Loucy (cell line): ENCODE measurements around the gene CSF3R.

Source experiments
- H2AFZ ChIP-seq: fragments of 200-600 bp; sonication (generic); 2 replicates; pipeline ENCODE4 v1.6.0; 2016; ENCODE audit warnings: antibody characterized with exemption, mild to moderate bottlenecking, low read length, moderate library complexity
- H3F3A ChIP-seq: fragments of 200-600 bp; 2 replicates; pipeline ENCODE4 v1.6.0; 2016; ENCODE audit warnings: antibody characterized with exemption, low read depth, mild to moderate bottlenecking
- H3K27me3 ChIP-seq: fragments of 200-600 bp; sonication (generic); 2 replicates; pipeline ENCODE4 v1.6.1; 2014; ENCODE audit warnings: low read length, mild to moderate bottlenecking; ENCODE audit not compliant: insufficient read depth, poor library complexity, severe bottlenecking
- H3K36me3 ChIP-seq: fragments of 200-600 bp; sonication (generic); 2 replicates; pipeline ENCODE4 v1.6.1; 2016; ENCODE audit warnings: low read length; ENCODE audit not compliant: insufficient read depth
- H3K4me1 ChIP-seq: fragments of 200-600 bp; sonication (generic); 2 replicates; pipeline ENCODE4 v1.5.1; 2014; ENCODE audit warnings: low read length, mild to moderate bottlenecking; ENCODE audit not compliant: insufficient read depth, poor library complexity, severe bottlenecking
- H3K4me2 ChIP-seq: fragments of 200-600 bp; sonication (generic); 2 replicates; pipeline ENCODE4 v1.6.0; 2014; ENCODE audit warnings: antibody characterized with exemption, low read length, low read depth, mild to moderate bottlenecking; ENCODE audit not compliant: poor library complexity, severe bottlenecking
- H3K4me3 ChIP-seq: fragments of 200-600 bp; sonication (generic); 2 replicates; pipeline ENCODE4 v1.5.1; 2014; ENCODE audit warnings: low read length, mild to moderate bottlenecking, mixed read lengths; ENCODE audit not compliant: poor library complexity, severe bottlenecking
- H3K79me2 ChIP-seq: fragments of 200-600 bp; sonication (generic); 2 replicates; pipeline ENCODE4 v1.6.1; 2014; ENCODE audit warnings: low read length; ENCODE audit not compliant: insufficient read depth
- H3K9ac ChIP-seq: fragments of 200-600 bp; sonication (generic); 2 replicates; pipeline ENCODE4 v1.6.0; 2014; ENCODE audit warnings: mild to moderate bottlenecking, low read depth, low read length, moderate library complexity; ENCODE audit not compliant: poor library complexity, severe bottlenecking
- H3K9me2 ChIP-seq: fragments of 200-600 bp; sonication (generic); replicated peaks from 2 replicates; pipeline ENCODE4 v1.6.1; 2016; ENCODE audit warnings: low read depth, low read length, mixed read lengths
- H3K9me3 ChIP-seq: fragments of 200-600 bp; sonication (generic); 2 replicates; pipeline ENCODE4 v1.6.1; 2014; ENCODE audit warnings: mild to moderate bottlenecking, antibody characterized with exemption, low read length, low read depth; ENCODE audit not compliant: insufficient read depth
- H4K20me1 ChIP-seq: fragments of 200-600 bp; sonication (generic); 2 replicates; pipeline ENCODE4 v1.6.0; 2014; ENCODE audit warnings: antibody characterized with exemption, low read length, mild to moderate bottlenecking; ENCODE audit not compliant: insufficient read depth, poor library complexity, severe bottlenecking
- EZH2phosphoT487 ChIP-seq: fragments of 200-600 bp; IDR thresholded peaks from 2 replicates; pipeline ENCODE4 v1.6.1; 2018; ENCODE audit warnings: antibody characterized with exemption, mild to moderate bottlenecking, moderate library complexity, borderline replicate concordance
- TF ChIP-seq, protein P1 (sequence below): fragments of 200-600 bp; sonication (generic); conservative IDR thresholded peaks from 2 replicates; pipeline ENCODE4 v1.5.1; 2014; ENCODE audit warnings: mild to moderate bottlenecking, antibody characterized with exemption, low read length

CSF3R gene

DNA sequence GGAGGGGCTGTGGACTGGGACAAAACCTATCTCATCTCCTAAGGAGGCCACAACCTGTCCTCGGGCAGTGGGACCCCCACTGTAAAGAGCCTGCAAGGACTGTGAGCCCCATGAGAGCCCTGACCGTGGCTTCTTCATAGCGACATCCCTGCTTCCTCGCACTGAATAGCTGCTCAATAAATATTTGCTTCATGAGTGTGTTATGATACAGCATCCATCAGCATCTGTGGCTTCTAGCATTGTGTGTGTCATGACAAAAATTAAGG is 40.5 kb upstream of the CSF3R start:
- Histone ChIP-seq H2AFZ (no peak overlapping the region), H4K20me1 (no peaks in the 10 kb centered on the region), H3K79me2 (no peaks in the 10 kb centered on the region), H3K4me2 (no peak overlapping the region), H3K27me3 (no peaks in the 10 kb centered on the region), H3F3A (no peaks in the 10 kb centered on the region), H3K9me3 (no peaks in the 10 kb centered on the region), H3K4me1 (no peaks in the 10 kb centered on the region), H3K4me3 (no peak overlapping the region), H3K36me3 (no peaks in the 10 kb centered on the region), H3K9me2 (no peaks in the 10 kb centered on the region), H3K9ac (no peak overlapping the region)
- TF ChIP-seq, protein P1, sequence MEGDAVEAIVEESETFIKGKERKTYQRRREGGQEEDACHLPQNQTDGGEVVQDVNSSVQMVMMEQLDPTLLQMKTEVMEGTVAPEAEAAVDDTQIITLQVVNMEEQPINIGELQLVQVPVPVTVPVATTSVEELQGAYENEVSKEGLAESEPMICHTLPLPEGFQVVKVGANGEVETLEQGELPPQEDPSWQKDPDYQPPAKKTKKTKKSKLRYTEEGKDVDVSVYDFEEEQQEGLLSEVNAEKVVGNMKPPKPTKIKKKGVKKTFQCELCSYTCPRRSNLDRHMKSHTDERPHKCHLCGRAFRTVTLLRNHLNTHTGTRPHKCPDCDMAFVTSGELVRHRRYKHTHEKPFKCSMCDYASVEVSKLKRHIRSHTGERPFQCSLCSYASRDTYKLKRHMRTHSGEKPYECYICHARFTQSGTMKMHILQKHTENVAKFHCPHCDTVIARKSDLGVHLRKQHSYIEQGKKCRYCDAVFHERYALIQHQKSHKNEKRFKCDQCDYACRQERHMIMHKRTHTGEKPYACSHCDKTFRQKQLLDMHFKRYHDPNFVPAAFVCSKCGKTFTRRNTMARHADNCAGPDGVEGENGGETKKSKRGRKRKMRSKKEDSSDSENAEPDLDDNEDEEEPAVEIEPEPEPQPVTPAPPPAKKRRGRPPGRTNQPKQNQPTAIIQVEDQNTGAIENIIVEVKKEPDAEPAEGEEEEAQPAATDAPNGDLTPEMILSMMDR, result no peak
- no peak for TF ChIP-seq EZH2phosphoT487

DNA sequence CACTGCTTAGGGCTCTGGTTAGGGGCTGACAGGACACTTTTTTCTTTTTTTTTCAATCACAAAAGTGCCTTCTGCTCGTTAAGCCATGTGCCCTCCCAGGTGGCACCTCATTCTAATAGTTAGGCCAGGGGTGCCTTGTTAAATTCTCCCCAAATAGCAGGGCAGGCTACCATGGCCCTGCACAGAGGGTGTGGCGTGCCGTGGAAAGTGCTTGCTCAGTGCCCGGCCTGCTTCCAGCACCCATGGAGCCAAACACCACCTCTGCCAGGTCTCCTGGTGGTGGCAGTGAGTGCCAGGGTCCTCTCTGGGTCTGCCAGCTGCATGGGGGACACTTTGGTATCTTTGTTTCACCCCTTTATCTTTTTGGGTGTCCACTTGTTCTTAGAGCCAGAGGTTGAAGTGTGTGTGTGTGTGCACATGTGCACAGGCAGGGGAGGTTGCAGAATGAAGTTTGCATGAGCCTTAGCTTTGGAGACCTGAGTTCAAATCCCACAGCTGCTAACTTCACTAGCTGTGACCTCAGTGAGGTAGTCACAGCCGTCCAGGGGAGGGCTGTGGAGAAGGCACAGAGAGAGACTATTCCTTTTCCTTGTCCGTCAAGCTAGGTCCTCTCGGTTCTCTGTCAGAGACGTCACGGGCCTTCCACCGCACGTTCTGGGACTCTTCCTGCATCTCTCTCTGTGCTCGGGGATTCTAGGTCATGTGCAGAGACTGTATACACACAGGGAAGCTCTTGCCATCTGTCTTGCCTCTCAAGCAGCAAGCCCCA is 39.9 kb upstream of the CSF3R start:
- no peaks in the 10 kb centered on the region for H3K27me3 ChIP-seq
- H2AFZ ChIP-seq, result no peak overlapping the region
- H3K9me3 ChIP-seq, result no peaks in the 10 kb centered on the region
- no peaks in the 10 kb centered on the region for H4K20me1 ChIP-seq
- H3K36me3 ChIP-seq, result no peaks in the 10 kb centered on the region
- no peak overlapping the region for H3K4me2 ChIP-seq
- no peaks in the 10 kb centered on the region for H3K9me2 ChIP-seq
- no peak overlapping the region for H3K9ac ChIP-seq
- H3K4me1 ChIP-seq, result no peaks in the 10 kb centered on the region
- no peaks in the 10 kb centered on the region for H3K79me2 ChIP-seq
- TF ChIP-seq, protein P1, result no peak
- no peak for TF ChIP-seq EZH2phosphoT487
- H3F3A ChIP-seq, result no peaks in the 10 kb centered on the region
- H3K4me3 ChIP-seq, result no peak overlapping the region

DNA sequence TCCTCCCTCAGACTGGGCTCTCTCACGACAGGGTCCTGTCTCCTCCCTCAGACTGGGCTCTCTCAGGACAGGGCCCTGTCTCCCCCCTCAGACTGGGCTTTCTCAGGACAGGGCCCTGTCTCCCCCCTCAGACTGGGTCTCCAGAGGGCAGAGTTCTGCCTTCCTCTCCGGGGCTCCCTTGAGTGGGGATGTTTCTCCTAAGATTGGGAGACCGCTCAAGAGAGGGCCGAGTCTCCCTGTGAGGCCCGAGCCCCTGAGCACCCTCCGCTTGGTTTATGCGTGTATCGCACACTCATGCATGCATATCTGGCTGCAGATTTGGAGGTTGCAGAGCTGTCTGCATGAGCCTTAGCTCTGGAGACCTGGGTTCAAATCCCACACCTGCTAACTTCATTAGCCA is 39.3 kb upstream of the CSF3R start:
- Histone ChIP-seq H3K27me3 (no peaks in the 10 kb centered on the region), H3K4me1 (no peaks in the 10 kb centered on the region), H3K4me2 (no peak overlapping the region), H2AFZ (no peak overlapping the region), H3K79me2 (no peaks in the 10 kb centered on the region), H3K9me2 (no peaks in the 10 kb centered on the region), H4K20me1 (no peaks in the 10 kb centered on the region), H3K36me3 (no peaks in the 10 kb centered on the region), H3K9ac (no peak overlapping the region), H3K4me3 (no peak overlapping the region), H3K9me3 (no peaks in the 10 kb centered on the region), H3F3A (no peaks in the 10 kb centered on the region)
- no peak for TF ChIP-seq EZH2phosphoT487
- TF ChIP-seq, protein P1, result no peak
